Measurements from ENCODE around the gene BOC. TPM values are rescaled to one million over a fixed set of nuclear protein-coding genes. Genes with fewer than 3 reads are reported as not detected.

The BOC gene
- polyA plus RNA-seq, 1 donor from 2014 or later = 0.53 TPM

GRCh38 chr3:113227146-113227545 is 15.8 kb downstream of the BOC start:
- no peaks in the 10 kb centered on the region for H3K9me3 ChIP-seq (ENCODE audit: low read length)
- H3K4me2 ChIP-seq (ENCODE audit: low read length) = no peak overlapping the region
- no peak overlapping the region for H2AFZ ChIP-seq (ENCODE audit: low read depth, low read length)
- no peaks in the 10 kb centered on the region for H3K36me3 ChIP-seq (ENCODE audit: insufficient read depth, low read length)
- no peak overlapping the region for H3K9ac ChIP-seq (ENCODE audit: low read length)
- H3K9me2 ChIP-seq (ENCODE audit: insufficient read depth, low read length) = no peaks in the 10 kb centered on the region
- no peaks in the 10 kb centered on the region for H3F3A ChIP-seq (ENCODE audit: insufficient read depth, low read length, poor library complexity, severe bottlenecking)
- no peaks in the 10 kb centered on the region for H3K27me3 ChIP-seq (ENCODE audit: insufficient read depth, low read depth, low read length)
- no peaks in the 10 kb centered on the region for H4K20me1 ChIP-seq (ENCODE audit: insufficient read depth)
- H3K4me3 ChIP-seq (ENCODE audit: low read length) = no peak overlapping the region
- peaks cover 69% of the 10 kb centered on the region for H3K79me2 ChIP-seq (replicated peaks; ENCODE audit: insufficient read depth, low read length)
- TF ChIP-seq EZH2 (IDR thresholded peaks at IDR 0.05; ENCODE audit: borderline replicate concordance, insufficient read depth, low read length, poor library complexity, severe bottlenecking) = no peak
- TF ChIP-seq, protein P1, sequence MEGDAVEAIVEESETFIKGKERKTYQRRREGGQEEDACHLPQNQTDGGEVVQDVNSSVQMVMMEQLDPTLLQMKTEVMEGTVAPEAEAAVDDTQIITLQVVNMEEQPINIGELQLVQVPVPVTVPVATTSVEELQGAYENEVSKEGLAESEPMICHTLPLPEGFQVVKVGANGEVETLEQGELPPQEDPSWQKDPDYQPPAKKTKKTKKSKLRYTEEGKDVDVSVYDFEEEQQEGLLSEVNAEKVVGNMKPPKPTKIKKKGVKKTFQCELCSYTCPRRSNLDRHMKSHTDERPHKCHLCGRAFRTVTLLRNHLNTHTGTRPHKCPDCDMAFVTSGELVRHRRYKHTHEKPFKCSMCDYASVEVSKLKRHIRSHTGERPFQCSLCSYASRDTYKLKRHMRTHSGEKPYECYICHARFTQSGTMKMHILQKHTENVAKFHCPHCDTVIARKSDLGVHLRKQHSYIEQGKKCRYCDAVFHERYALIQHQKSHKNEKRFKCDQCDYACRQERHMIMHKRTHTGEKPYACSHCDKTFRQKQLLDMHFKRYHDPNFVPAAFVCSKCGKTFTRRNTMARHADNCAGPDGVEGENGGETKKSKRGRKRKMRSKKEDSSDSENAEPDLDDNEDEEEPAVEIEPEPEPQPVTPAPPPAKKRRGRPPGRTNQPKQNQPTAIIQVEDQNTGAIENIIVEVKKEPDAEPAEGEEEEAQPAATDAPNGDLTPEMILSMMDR (IDR thresholded peaks at IDR 0.05; ENCODE audit: poor library complexity, severe bottlenecking) = no peak
- no peak for TF ChIP-seq REST (IDR thresholded peaks at IDR 0.05; ENCODE audit: borderline replicate concordance)
- no peak for TF ChIP-seq POLR2AphosphoS5 (IDR thresholded peaks at IDR 0.05)
- TF ChIP-seq RAD21 (conservative IDR thresholded peaks at IDR 0.05) = no peak
- no peak for TF ChIP-seq SMC3 (conservative IDR thresholded peaks at IDR 0.05; ENCODE audit: poor library complexity)
- no peak overlapping the region for H3K27ac ChIP-seq (ENCODE audit: low read length)

- H3K4me2 ChIP-seq (ENCODE audit: low read length) = no peak overlapping the region
- no peaks in the 10 kb centered on the region for H3K9me2 ChIP-seq (ENCODE audit: insufficient read depth, low read length)
- no peaks in the 10 kb centered on the region for H3K9me3 ChIP-seq (ENCODE audit: low read length)
- no peak overlapping the region for H3K27ac ChIP-seq (ENCODE audit: low read length)
- no peaks in the 10 kb centered on the region for H3F3A ChIP-seq (ENCODE audit: insufficient read depth, low read length, poor library complexity, severe bottlenecking)
- no peaks in the 10 kb centered on the region for H3K36me3 ChIP-seq (ENCODE audit: insufficient read depth, low read length)
- H3K9ac ChIP-seq (ENCODE audit: low read length) = no peak overlapping the region
- no peaks in the 10 kb centered on the region for H3K27me3 ChIP-seq (ENCODE audit: insufficient read depth, low read depth, low read length)
- H2AFZ ChIP-seq (ENCODE audit: low read depth, low read length) = no peak overlapping the region
- peaks cover 66% of the 10 kb centered on the region for H3K79me2 ChIP-seq (replicated peaks; ENCODE audit: insufficient read depth, low read length)
- TF ChIP-seq MXI1 (conservative IDR thresholded peaks at IDR 0.05; ENCODE audit: poor library complexity, severe bottlenecking) = no peak
- no peak for TF ChIP-seq EP300 (conservative IDR thresholded peaks at IDR 0.05; ENCODE audit: poor library complexity, severe bottlenecking)
- TF ChIP-seq, protein P1 (IDR thresholded peaks at IDR 0.05; ENCODE audit: poor library complexity, severe bottlenecking) = no peak
- no peak for TF ChIP-seq EZH2 (IDR thresholded peaks at IDR 0.05; ENCODE audit: borderline replicate concordance, insufficient read depth, low read length, poor library complexity, severe bottlenecking)
- no peak for TF ChIP-seq SMC3 (conservative IDR thresholded peaks at IDR 0.05; ENCODE audit: poor library complexity)
- TF ChIP-seq TAF1 (IDR thresholded peaks at IDR 0.05; ENCODE audit: low read depth) = no peak
- no peak overlapping the region for H3K4me3 ChIP-seq (ENCODE audit: low read length)
- no peaks in the 10 kb centered on the region for H4K20me1 ChIP-seq (ENCODE audit: insufficient read depth)
Measured at GRCh38 chr3:113228498-113229286, 17.3 kb downstream of the BOC start.

Measured in neural cell (in vitro differentiated cells).